Measurements from ENCODE around the gene CHCHD6.

Gene CHCHD6

DNA sequence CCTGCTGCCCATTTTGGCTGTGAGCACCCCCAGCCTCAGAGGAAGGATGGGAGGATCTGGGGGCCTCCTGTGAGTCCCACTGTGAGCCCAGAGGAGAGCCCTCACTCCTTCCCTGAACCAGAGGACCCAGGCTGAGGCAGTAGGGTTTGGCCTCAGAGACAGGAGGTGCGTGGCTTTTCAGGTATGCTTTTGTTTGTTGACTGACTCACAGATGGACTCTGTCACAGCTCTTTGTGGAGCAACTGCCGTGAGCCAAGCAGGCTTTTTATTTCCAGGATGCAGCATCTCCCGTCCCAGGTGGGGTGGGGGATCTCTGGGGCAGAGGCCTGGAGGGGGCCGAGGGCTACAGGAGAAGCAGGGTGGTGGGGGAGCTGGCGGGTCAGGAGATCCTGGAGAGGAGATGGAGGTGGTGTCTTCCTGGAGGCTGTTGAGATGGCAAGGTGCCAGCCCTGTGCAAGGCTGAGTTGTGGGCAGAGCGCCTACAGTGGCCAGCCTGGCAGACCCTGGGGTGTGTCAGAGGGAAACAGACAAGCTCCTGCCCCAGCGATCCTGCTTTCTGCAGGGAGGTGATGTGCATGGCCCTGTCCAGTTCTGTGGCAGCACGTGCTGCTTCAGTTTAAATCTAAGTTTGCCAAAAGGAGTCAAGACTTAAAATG, 302.9 kb downstream of the CHCHD6 start:
- Histone ChIP-seq H3K27ac (no peak overlapping the region), H3K4me3 (no peak overlapping the region)
- no peak for TF ChIP-seq CTCF (IDR thresholded peaks at IDR 0.05)
- DNase-seq (ENCODE audit: low spot score), result no peak

DNA sequence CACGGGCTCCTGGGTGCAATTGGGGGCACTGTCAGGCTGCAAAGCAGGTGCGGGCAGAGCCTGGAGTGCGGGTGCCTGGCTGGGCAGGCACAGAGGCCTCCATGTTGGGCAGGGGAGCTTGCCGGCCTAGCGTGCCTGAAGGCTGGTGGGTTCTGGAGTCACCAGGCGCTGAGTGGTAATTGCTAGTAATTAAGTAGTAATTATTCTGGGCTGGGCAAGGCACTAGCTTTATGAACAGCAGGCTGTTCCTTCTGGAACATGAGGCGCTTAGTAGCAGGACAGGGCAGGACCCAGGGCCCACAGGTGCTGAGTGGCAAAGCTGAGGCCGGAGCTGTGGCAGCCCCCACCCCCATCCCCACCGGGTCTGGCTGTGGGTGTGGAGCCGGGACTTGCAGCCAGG, 304.2 kb downstream of the CHCHD6 start:
- Histone ChIP-seq H3K27ac (no peak overlapping the region), H3K4me3 (no peak overlapping the region)
- DNase-seq (ENCODE audit: low spot score), result no peak
- TF ChIP-seq CTCF (IDR thresholded peaks at IDR 0.05), result no peak

DNA sequence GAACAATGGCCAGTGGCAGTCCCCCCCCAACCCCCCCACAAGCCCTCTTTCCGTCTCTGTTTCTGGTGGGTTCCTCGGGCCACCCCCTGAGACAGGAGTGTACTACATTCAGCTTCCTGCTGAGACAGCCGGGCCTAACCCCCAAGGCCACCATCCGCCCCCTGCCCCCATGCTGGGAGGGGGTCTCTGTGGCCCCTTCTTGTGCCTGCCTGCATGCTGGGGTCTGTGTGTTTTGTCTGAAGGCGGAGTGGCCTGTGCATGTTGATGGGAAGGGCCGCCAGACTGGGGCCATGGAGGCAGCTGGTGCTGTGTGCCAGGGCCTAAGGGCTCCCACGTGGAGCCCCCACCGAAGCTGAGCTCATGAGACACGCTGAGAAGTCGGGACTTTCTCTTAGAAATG, 305.5 kb downstream of the CHCHD6 start:
- TF ChIP-seq CTCF (IDR thresholded peaks at IDR 0.05), result no peak

More for the DNA sequence above, 305.5 kb downstream of the CHCHD6 start:
- Histone ChIP-seq H3K27ac (no peak overlapping the region), H3K4me3 (no peak overlapping the region)
- DNase-seq (ENCODE audit: low spot score), result no peak

All from coronary artery (tissue), 2 donors.